PC-9 (cell line): Measurements from ENCODE around the gene ZDHHC14. TPM values are rescaled to one million over a fixed set of nuclear protein-coding genes. Genes with fewer than 3 reads are reported as not detected.

Experiments
- BruUV-seq: library from RNA; stranded (reverse); fragments of 400-500 nt; replicated peaks from 2 replicates; lab custom pipeline; 2021; lab: Mats Ljungman, UMichigan
- CTCF ChIA-PET: fragments of 300-600 bp; sonication (Branson Sonifier 250); formaldehyde crosslinking; loops from one replicate; lab custom pipeline; 2022; ENCODE audit warnings: antibody characterized with exemption; lab: Charles Lee
- POLR2A ChIA-PET: fragments of 300-600 bp; sonication (Branson Sonifier 250); formaldehyde crosslinking; loops from one replicate; lab custom pipeline; 2022; ENCODE audit warnings: antibody characterized with exemption; ENCODE audit not compliant: unreplicated experiment; lab: Charles Lee
- DNase-seq, 2 experiments: peaks; one replicate each; pipeline versions ENCODE4 v3.0.0 to v3.0.0-alpha.2; 2015 to 2022; ENCODE audit warnings: mixed read lengths in 1 of 2
- H2AFZ ChIP-seq: fragments of 200-600 bp; sonication (generic); 2 replicates; pipeline ENCODE4 v1.8.1; 2017; ENCODE audit warnings: antibody characterized with exemption
- H3F3A ChIP-seq: fragments of 200-600 bp; sonication (generic); 2 replicates; pipeline ENCODE4 v1.8.1; 2017; ENCODE audit warnings: antibody characterized with exemption, mild to moderate bottlenecking, low read depth; ENCODE audit not compliant: insufficient read depth
- H3K27ac ChIP-seq: fragments of 200-600 bp; sonication (generic); 2 replicates; pipeline ENCODE4 v1.6.1; 2016; ENCODE audit warnings: mixed run types
- H3K27me3 ChIP-seq: fragments of 200-600 bp; sonication (generic); 2 replicates; pipeline ENCODE4 v1.6.1; 2016; ENCODE audit warnings: low read depth, mixed run types; ENCODE audit not compliant: insufficient read depth
- H3K36me3 ChIP-seq: fragments of 200-600 bp; sonication (generic); 2 replicates; pipeline ENCODE4 v1.6.1; 2016; ENCODE audit warnings: low read depth, mixed run types
- H3K4me1 ChIP-seq: fragments of 200-600 bp; sonication (generic); replicated peaks from 2 replicates; pipeline ENCODE4 v1.6.1; 2016; ENCODE audit warnings: mixed run types; ENCODE audit not compliant: insufficient read depth
- H3K4me2 ChIP-seq: fragments of 200-600 bp; sonication (generic); 2 replicates; pipeline ENCODE4 v1.6.1; 2017; ENCODE audit warnings: mixed run types
- H3K4me3 ChIP-seq: fragments of 200-600 bp; sonication (generic); 2 replicates; pipeline ENCODE4 v1.6.1; 2016; ENCODE audit warnings: mixed run types
- H3K79me2 ChIP-seq: fragments of 200-600 bp; sonication (generic); 2 replicates; pipeline ENCODE4 v1.6.1; 2017; ENCODE audit warnings: low read depth, mixed run types
- H3K9me2 ChIP-seq: fragments of 200-600 bp; sonication (generic); 2 replicates; pipeline ENCODE4 v1.8.1; 2017; ENCODE audit warnings: mild to moderate bottlenecking; ENCODE audit not compliant: insufficient read depth
- H3K9me3 ChIP-seq: fragments of 200-600 bp; sonication (generic); 2 replicates; pipeline ENCODE4 v1.8.1; 2016; ENCODE audit warnings: low read depth; ENCODE audit not compliant: insufficient read depth
- H4K20me1 ChIP-seq: fragments of 200-600 bp; sonication (generic); 2 replicates; pipeline ENCODE4 v1.8.1; 2017; ENCODE audit not compliant: insufficient read depth
- EZH2 ChIP-seq: fragments of 200-600 bp; sonication (generic); IDR thresholded peaks from 2 replicates; pipeline ENCODE4 v1.8.0; 2017; ENCODE audit warnings: antibody characterized with exemption, low read depth
- intact Hi-C: fragments of 100-400 bp; cut with micrococcal nuclease; formaldehyde crosslinking; loops from one replicate; pipeline ENCODE4 v1.10.0; 2022; ENCODE audit not compliant: unreplicated experiment
- total RNA-seq: library from RNA; stranded (reverse); gene quantifications from 2 replicates; pipeline ENCODE4 v1.2.3, GENCODE V29; 2021
- TF ChIP-seq, protein P1 (sequence below): fragments of 200-600 bp; sonication (generic); conservative IDR thresholded peaks from 2 replicates; pipeline ENCODE4 v1.6.1; 2017; ENCODE audit warnings: mixed run types, antibody characterized with exemption, mild to moderate bottlenecking, moderate library complexity

Gene ZDHHC14
- total RNA-seq, 1 experiment from 2014 or later = 5.6 TPM

DNA sequence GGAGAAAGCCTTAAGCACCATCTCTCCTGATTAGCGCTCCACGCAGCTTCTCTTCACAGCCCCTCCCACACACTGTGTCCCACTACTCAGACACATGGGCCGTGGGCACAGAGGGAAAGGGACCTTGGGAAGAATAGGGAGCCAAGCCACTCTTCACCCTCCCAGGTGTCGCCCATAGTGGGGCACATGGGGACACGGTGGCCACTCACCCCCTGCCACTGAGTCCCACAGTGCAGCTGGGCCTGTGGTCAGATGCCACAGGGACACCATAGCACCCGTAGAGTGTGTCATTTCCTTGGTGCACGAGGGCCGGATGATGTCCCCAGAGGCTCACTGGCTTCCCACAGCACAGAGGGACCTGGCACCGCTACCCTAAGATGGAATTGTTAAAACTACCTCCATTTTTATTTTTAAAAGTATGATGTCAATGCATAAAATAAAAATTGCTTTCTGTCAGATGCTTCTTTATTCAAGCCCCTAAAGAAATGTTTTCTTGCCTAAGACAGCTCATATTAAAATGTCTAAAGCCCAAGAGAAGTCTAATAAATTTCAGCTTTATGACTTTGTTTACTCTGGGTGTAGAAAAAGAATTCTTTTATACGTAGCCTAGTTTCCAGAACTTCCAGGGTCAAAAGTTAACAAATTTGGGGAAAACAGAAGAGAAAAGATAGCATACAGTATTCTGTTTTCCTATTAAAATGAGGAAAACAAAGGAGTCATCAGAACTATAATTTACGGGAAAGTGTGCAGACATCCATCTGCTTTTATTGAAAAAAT, 251.0 kb downstream of the ZDHHC14 start:
- no peak overlapping the region for H3K4me3 ChIP-seq
- no peaks in the 10 kb centered on the region for H3K4me1 ChIP-seq
- no peak overlapping the region for H3K4me2 ChIP-seq
- no peak overlapping the region for H2AFZ ChIP-seq
- intact Hi-C loops = no loop called here
- H3K9me2 ChIP-seq = no peaks in the 10 kb centered on the region
- ChIA-PET CTCF (no interaction called here), POLR2A (no interaction called here)
- DNase-seq = no peak
- H3K27ac ChIP-seq = no peak overlapping the region
- TF ChIP-seq, protein P1, sequence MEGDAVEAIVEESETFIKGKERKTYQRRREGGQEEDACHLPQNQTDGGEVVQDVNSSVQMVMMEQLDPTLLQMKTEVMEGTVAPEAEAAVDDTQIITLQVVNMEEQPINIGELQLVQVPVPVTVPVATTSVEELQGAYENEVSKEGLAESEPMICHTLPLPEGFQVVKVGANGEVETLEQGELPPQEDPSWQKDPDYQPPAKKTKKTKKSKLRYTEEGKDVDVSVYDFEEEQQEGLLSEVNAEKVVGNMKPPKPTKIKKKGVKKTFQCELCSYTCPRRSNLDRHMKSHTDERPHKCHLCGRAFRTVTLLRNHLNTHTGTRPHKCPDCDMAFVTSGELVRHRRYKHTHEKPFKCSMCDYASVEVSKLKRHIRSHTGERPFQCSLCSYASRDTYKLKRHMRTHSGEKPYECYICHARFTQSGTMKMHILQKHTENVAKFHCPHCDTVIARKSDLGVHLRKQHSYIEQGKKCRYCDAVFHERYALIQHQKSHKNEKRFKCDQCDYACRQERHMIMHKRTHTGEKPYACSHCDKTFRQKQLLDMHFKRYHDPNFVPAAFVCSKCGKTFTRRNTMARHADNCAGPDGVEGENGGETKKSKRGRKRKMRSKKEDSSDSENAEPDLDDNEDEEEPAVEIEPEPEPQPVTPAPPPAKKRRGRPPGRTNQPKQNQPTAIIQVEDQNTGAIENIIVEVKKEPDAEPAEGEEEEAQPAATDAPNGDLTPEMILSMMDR = no peak
- TF ChIP-seq EZH2 = no peak
- H4K20me1 ChIP-seq = no peaks in the 10 kb centered on the region
- no peaks in the 10 kb centered on the region for H3F3A ChIP-seq
- H3K27me3 ChIP-seq = no peaks in the 10 kb centered on the region
- BruUV-seq = no TSS peak
- no peaks in the 10 kb centered on the region for H3K36me3 ChIP-seq
- H3K9me3 ChIP-seq = no peaks in the 10 kb centered on the region
- H3K79me2 ChIP-seq = no peaks in the 10 kb centered on the region

- no TSS peak for BruUV-seq
- no peak for DNase-seq
- POLR2A ChIA-PET = no interaction called here
- H3K27me3 ChIP-seq = no peaks in the 10 kb centered on the region
- CTCF ChIA-PET = no interaction called here
- H3K4me2 ChIP-seq = no peak overlapping the region
- no peak overlapping the region for H3K4me3 ChIP-seq
- no peaks in the 10 kb centered on the region for H4K20me1 ChIP-seq
- no peaks in the 10 kb centered on the region for H3F3A ChIP-seq
- H2AFZ ChIP-seq = no peak overlapping the region
- H3K79me2 ChIP-seq = no peaks in the 10 kb centered on the region
- no peak for TF ChIP-seq EZH2
- TF ChIP-seq, protein P1 = no peak
- no peak overlapping the region for H3K27ac ChIP-seq
- H3K9me2 ChIP-seq = no peaks in the 10 kb centered on the region
- H3K36me3 ChIP-seq = no peaks in the 10 kb centered on the region
- intact Hi-C loops = no loop called here
- no peaks in the 10 kb centered on the region for H3K9me3 ChIP-seq
- no peaks in the 10 kb centered on the region for H3K4me1 ChIP-seq
Measured at GRCh38 chr6:157632821-157633220, 251.8 kb downstream of the ZDHHC14 start.

GRCh38 chr6:157634546-157634945, 253.6 kb downstream of the ZDHHC14 start:
- no TSS peak for BruUV-seq
- H3K27me3 ChIP-seq = no peaks in the 10 kb centered on the region
- POLR2A ChIA-PET = no interaction called here
- H3K4me1 ChIP-seq = no peaks in the 10 kb centered on the region
- TF ChIP-seq, protein P1 = no peak
- TF ChIP-seq EZH2 = no peak
- DNase-seq = no peak
- intact Hi-C loops = no loop called here
- no peaks in the 10 kb centered on the region for H3K36me3 ChIP-seq
- no peaks in the 10 kb centered on the region for H3K9me3 ChIP-seq
- H3K9me2 ChIP-seq = no peaks in the 10 kb centered on the region
- no peak overlapping the region for H2AFZ ChIP-seq
- CTCF ChIA-PET = no interaction called here
- H3F3A ChIP-seq = no peaks in the 10 kb centered on the region
- no peaks in the 10 kb centered on the region for H4K20me1 ChIP-seq
- no peak overlapping the region for H3K4me3 ChIP-seq
- H3K79me2 ChIP-seq = no peaks in the 10 kb centered on the region
- no peak overlapping the region for H3K27ac ChIP-seq
- no peak overlapping the region for H3K4me2 ChIP-seq
